AG20443 (cell line): ENCODE data around the gene PHLDB1.
"Not testable (repeated sequence)": the region's sequence is repeated elsewhere in the genome, so short reads cannot be mapped to it uniquely, and the experiment has no call there.

Experiments used
- DNase-seq: peaks from one replicate; pipeline ENCODE4 v3.0.0; 2012; ENCODE audit warnings: low spot score, mixed read lengths

PHLDB1 gene

DNA sequence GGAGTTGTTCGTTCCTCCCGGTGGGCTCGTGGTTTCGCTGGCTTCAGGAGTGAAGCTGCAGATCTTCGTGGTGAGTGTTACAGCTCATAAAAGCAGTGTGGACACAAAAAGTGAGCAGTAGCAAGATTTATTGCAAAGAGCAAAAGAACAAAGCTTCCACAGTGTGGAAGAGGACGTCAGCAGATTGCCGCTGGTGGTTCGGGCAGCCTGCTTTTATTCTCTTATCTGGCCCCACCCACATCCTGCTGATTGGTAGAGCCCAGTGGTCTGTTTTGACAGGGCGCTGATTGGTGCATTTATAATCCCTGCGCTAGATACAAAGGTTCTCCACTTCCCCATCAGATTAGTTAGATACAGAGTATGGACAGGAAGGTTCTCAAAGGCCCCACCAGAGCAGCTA is 80.9 kb downstream of the PHLDB1 start:
- DNase-seq: not testable (repeated sequence)

- no peak for DNase-seq
Observed at GRCh38 chr11:118688851-118689502, 81.6 kb downstream of the PHLDB1 start.

- no peak for DNase-seq
Observed at GRCh38 chr11:118689503-118689851, 82.1 kb downstream of the PHLDB1 start.

DNA sequence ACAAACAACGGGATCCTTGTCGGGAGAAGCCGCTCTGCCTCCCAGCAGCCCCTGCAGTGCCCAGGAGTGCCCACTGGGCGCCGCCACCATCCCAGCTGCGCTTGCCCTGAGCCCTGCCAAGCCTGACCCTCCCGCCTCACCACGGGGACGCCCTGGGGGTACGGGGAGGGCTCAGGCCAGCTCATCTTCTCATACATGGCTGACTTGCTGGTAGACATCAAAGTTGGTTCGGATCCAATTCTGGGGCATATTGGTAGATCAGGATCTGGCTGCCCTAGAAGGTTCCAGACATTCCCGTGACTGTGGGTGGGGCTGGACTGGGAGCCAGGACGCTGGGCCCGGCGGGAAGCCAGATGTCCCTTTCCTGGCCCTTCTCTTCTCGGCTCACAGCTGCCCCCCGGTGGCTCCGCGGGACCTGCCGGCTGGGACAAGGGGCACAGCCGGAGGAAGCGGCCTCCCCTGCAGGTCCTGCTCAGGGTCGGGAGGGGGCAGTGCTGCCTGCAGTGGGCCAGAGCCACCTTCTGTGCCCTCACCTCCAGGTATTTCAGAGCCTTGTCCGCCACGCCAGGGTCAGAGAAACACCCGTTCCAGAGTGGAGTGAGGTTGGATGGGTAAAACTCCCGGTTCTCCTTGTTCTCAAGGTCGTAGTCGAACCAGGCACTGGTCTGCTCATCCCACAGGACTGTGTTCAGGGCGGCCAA is 82.6 kb downstream of the PHLDB1 start:
- DNase-seq: peak; percentile 97

DNA sequence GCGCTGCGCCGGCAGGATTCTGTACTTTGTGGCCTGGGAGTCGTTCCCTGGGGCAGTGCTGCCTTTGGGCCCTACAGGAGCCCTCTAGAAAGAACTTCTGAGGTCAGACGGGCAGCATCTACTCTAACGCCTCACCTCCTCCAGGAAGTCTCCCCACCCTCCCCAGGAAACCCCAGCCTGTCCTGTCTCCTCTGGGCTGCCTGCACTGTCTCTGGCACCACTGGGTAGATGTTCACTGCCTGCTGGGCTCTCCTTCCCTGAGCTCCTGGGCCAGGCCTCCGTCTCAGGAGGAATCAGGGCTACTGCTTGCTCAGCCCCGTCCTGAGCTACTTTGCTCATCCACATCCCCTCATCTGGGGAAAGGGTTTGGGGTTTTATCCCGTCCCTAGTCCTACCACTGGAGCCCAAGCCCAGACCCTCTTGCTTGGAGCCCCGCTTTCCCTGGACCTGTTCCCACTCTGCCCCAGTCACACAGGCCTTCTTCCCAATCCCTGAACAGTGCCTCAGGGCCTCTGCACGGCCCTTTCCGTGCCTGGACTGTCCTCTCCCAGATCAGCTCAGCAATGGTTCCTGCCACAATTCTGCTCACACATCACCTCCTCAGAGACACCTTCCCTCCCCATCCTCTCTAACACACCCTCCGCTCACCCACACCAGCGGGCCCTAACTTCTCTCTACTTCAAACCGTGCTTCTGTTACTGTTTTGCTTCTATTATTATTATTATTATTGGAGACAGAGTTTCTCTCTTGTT is 83.3 kb downstream of the PHLDB1 start:
- no peak for DNase-seq

GRCh38 chr11:118691926-118692830 is 84.8 kb downstream of the PHLDB1 start:
- peak; percentile 39 for DNase-seq

GRCh38 chr11:118694185-118694584 is 86.8 kb downstream of the PHLDB1 start:
- DNase-seq: no peak

GRCh38 chr11:118694771-118695170 is 87.4 kb downstream of the PHLDB1 start:
- DNase-seq: no peak

- no peak for DNase-seq
Observed at GRCh38 chr11:118696673-118697226, 89.3 kb downstream of the PHLDB1 start.

GRCh38 chr11:118697346-118697745 is 89.9 kb downstream of the PHLDB1 start:
- DNase-seq: no peak

- DNase-seq: no peak
Observed at GRCh38 chr11:118699506-118700220, 92.2 kb downstream of the PHLDB1 start.

GRCh38 chr11:118703563-118704106 is 96.2 kb downstream of the PHLDB1 start:
- DNase-seq: no peak

DNA sequence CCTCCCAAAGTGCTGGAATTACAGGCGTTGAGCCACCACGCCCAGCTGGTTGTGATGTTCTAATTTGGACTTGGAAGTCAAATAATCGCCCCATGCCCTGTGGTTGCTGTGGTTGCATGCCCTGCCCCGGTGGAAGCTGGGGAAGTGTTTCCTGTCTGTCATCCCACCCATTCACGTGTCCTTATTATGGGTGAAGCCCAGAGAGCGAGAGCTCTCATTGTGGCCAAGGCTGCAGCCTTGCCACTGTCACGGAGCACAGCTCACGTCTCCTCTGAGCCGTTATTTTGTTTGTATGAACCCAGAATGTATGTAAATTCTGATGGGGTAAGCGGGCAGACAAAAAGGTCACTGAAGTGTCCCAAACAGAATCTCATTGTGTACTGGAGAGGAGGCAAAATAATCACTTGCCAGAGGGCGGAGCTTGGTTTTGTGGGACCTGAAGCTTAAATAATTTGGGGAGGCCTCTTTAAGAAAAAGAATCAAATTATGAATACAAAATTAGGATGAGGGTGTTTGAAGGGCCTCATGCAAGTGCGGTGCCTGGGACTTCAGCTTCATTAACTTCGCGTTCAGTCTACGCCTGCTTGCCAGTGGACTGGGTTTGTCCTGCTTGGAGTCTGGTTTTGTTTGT is 97.8 kb downstream of the PHLDB1 start:
- DNase-seq: peak; percentile 3

GRCh38 chr11:118705791-118706545 is 98.6 kb downstream of the PHLDB1 start:
- peak; percentile 12 for DNase-seq

DNA sequence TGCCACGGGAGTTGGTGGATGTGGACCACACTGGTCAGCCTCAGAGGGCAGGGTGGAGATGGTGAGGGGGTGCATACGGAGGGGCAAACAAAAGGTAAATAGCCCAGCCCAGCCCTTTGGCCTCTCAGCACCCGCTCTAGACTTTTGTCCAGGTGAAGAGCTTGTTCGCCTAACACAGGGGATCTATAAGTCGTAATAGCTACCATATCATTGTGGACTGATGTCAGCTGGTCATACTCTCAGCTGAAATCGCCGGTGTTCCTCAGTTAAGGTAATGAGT is 99.1 kb downstream of the PHLDB1 start:
- no peak for DNase-seq
